GM12874 (cell line): ENCODE measurements around the gene RNASE13.

Experiments used
- TF ChIP-seq, protein P1 (sequence below): IDR thresholded peaks from 2 replicates; pipeline ENCODE4 v1.5.1; 2011; ENCODE audit warnings: low read depth, mild to moderate bottlenecking, control low read depth, low read length, moderate library complexity; ENCODE audit not compliant: insufficient read depth

Gene RNASE13

DNA sequence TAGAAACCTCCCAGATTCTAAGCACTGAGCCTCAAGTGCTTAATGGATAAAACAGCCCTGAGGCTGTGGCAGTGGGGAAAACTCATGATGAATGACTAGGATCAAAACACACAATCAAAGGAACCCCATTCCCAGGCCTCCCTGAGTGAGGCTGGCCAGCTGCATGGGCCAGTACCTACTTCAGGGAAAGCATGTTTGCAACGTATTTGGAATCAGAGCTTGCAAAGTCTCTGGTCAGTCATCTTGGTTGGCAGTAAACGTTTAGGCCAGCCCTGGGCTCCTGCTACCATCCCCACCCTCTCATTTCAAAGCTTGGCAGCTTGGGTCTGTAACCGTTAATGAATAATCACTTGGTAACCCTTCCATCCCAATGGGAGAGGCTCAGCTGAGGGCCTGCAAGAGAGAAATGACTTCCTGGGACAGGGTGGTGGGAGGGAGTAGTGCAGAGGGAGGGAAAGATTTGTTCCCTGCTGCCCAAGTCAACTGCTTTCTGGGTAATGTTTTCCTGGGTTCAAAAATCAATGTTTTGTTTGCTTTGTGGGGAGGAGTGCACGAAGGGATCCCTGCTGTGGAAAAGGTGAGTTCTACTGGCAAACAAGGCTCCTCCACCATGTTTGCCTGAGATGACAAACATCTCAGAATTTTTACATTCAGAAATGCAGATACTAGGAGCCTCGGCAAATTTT, 21.0 kb upstream of the RNASE13 start:
- TF ChIP-seq, protein P1, sequence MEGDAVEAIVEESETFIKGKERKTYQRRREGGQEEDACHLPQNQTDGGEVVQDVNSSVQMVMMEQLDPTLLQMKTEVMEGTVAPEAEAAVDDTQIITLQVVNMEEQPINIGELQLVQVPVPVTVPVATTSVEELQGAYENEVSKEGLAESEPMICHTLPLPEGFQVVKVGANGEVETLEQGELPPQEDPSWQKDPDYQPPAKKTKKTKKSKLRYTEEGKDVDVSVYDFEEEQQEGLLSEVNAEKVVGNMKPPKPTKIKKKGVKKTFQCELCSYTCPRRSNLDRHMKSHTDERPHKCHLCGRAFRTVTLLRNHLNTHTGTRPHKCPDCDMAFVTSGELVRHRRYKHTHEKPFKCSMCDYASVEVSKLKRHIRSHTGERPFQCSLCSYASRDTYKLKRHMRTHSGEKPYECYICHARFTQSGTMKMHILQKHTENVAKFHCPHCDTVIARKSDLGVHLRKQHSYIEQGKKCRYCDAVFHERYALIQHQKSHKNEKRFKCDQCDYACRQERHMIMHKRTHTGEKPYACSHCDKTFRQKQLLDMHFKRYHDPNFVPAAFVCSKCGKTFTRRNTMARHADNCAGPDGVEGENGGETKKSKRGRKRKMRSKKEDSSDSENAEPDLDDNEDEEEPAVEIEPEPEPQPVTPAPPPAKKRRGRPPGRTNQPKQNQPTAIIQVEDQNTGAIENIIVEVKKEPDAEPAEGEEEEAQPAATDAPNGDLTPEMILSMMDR: no peak

DNA sequence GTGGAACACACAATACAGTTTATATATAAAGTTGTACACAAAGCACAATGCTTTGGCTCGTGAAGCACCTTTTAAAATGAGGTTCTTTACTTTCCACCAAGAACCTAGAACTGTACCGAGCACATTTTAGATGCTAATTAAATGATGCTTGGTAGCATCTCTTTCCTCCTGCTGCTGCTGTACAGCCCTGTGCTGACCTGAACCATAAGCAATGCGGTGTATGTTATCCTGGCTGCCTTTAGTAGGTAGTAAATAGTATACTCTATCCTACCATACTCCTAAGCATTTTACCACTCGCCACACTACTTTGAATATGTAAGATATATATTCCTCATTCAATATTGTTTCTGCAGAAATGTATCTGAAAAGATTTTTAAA, 20.1 kb upstream of the RNASE13 start:
- TF ChIP-seq, protein P1: no peak

DNA sequence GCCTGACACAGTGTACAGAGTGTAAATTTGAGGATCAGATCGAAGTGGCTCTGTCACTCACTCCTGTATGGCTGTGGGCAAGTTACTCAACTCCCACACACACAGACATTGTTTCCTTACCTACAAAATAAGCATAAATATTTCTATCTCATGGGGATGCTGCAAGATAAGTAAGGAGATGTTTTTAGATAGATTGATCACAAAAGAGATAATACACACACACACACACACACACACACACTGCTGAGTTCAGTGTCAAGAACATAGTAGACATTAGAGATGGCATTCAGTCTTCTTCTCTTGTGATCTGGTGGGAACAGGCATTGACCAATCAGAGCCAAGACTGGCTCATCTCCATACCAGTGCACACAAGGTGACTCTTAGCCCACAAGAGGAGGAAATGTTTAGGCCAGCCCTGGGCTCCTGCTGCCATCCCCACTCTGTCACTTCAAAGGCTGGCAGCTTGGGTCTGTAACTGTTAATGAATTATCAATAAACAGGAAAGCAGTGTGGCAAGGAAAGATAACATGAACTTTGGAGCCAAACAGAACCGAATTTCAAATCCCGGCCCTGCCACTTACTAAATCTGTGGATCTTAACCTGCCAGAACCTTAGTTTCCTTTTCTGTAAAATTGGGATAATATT, 19.6 kb upstream of the RNASE13 start:
- TF ChIP-seq, protein P1: no peak

DNA sequence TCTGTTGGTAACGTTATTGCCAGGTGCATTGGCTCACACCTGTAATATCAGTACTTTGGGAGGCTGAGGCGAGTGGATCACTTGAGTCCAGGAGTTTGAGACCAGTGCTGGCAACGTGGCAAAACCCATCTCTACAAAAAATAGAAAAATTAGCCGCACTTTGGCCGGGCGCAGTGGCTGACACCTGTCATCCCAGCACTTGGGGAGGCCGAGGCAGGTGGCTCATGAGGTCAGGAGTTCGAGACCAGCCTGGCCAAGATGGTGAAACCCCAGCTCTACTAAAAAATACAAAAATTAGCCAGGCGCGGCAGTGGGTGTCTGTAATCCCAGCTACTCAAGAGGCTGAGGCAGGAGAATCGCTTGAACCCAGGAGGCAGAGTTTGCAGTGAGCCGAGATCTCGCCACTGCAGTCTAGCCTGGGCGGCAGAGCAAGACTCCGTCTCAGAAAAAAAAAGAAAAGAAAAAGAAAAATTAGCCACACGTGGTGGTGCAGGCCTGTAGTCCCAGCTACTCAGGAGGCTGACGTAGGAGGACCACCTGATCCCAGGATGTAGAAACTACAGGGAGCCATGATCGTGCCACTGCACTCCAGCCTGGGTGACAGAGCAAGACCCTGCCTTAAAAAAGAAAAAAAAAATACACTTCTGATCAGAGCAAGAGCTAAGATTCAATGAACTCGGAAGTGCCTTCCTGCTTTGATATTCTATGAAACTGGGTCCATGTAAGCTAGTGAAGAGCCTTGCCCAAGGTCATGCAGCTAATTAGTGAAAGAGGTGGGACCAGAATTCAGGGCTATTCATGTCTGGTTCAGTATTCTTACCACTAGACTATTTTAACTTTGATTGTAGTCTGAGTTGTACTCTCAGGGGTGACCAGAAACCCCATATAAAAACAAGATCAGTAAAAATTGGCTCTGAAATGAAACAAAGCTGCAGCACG, 18.8 kb upstream of the RNASE13 start:
- TF ChIP-seq, protein P1: no peak

DNA sequence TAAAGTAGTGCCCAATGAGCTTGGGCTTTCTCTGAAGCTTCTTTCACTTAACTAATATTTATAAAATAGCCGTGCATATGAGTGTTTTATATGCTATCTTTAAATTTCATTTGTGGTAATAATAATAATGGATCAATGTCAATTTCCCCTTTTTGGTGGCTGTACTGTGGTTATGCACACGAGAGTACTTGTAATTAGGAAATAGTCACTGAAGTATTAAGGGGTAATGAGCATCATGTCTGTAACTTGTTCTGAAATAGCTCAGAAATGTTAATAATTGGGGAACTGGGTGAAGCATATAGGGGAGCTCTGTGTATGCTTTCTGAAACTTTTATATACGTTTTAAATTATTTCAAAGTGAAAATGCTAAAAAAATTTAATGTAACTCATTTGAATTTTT, 16.0 kb upstream of the RNASE13 start:
- TF ChIP-seq, protein P1: no peak

DNA sequence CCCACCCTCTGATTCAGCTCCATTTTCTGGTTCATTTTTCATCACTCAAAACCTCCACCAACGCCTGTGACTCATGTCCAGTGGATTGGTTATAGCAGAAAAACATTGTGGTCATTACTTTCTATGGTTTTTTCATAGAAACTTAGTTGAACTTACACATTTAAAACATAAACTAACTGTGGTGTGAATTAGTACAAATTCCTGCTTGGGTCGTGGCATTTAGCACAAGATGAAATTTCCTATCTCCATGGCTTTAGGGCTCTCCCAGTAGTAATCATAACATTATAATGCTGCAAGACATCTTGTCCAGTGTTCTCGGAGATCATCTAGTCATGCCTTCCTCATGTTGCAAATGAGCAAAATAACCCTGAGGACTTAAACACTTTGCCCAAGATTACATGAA, 14.7 kb upstream of the RNASE13 start:
- TF ChIP-seq, protein P1: no peak

DNA sequence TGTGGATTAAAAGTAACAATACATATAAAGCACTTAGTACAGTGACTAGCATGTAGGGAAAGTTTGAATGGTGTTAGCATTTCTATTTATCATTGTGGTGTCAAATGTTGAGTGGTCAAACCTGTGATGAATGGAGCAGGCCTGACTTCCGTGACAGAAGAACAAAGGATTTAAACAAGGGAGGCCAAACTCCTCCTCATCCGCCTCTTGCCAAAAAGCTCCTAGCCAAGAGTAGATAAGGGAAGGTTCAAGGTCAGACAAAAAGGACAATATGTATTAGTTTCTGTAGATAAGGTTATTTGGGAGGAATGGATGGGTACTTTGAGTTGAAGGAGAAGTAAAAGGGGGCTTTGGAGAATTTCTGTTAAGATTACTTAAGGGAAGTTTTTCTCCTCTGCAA, 14.0 kb upstream of the RNASE13 start:
- TF ChIP-seq, protein P1: no peak
